GM18909 (cell line): ENCODE results near the gene DNAAF5.
A peak's percentile ranks its signal among the peaks of the same experiment; 100 is the strongest.
"Not testable (repeated sequence)": the region's sequence is repeated elsewhere in the genome, so short reads cannot be mapped to it uniquely, and the experiment has no call there.

ENCODE experiments used
- ATAC-seq: cut with Tn5 transposase; IDR thresholded peaks from one replicate; pipeline ENCODE4 v1.9.1; 2021; ENCODE audit warnings: mild to moderate bottlenecking; ENCODE audit not compliant: unreplicated experiment, poor library complexity

Gene DNAAF5

GRCh38 chr7:798921-799470, 72.5 kb downstream of the DNAAF5 start:
- ATAC-seq: no peak

GRCh38 chr7:800692-801091, 74.2 kb downstream of the DNAAF5 start:
- ATAC-seq: no peak

- not testable (repeated sequence) for ATAC-seq
Measured at GRCh38 chr7:801351-801750, 74.9 kb downstream of the DNAAF5 start.

- ATAC-seq: no peak
Measured at GRCh38 chr7:801940-802381, 75.5 kb downstream of the DNAAF5 start.

- ATAC-seq: no peak
Measured at GRCh38 chr7:802500-803242, 76.2 kb downstream of the DNAAF5 start.

GRCh38 chr7:803243-803635, 76.7 kb downstream of the DNAAF5 start:
- ATAC-seq: no peak

- ATAC-seq: not testable (repeated sequence)
Measured at GRCh38 chr7:803796-804195, 77.3 kb downstream of the DNAAF5 start.

GRCh38 chr7:805261-805660, 78.8 kb downstream of the DNAAF5 start:
- no peak for ATAC-seq

- no peak for ATAC-seq
Measured at GRCh38 chr7:815284-816216, 89.1 kb downstream of the DNAAF5 start.

- ATAC-seq: peak; percentile 90
Measured at GRCh38 chr7:816300-816750, 89.8 kb downstream of the DNAAF5 start.

GRCh38 chr7:816751-817671, 90.5 kb downstream of the DNAAF5 start:
- peak; percentile 14 for ATAC-seq

- no peak for ATAC-seq
Measured at GRCh38 chr7:818031-818699, 91.7 kb downstream of the DNAAF5 start.

- ATAC-seq: no peak
Measured at GRCh38 chr7:820341-820740, 93.8 kb downstream of the DNAAF5 start.

GRCh38 chr7:821688-822087, 95.2 kb downstream of the DNAAF5 start:
- no peak for ATAC-seq

GRCh38 chr7:822692-823276, 96.3 kb downstream of the DNAAF5 start:
- no peak for ATAC-seq

- no peak for ATAC-seq
Measured at GRCh38 chr7:823649-824048, 97.2 kb downstream of the DNAAF5 start.

- ATAC-seq: no peak
Measured at GRCh38 chr7:824081-824480, 97.6 kb downstream of the DNAAF5 start.

GRCh38 chr7:824664-825063, 98.2 kb downstream of the DNAAF5 start:
- no peak for ATAC-seq

- ATAC-seq: no peak
Measured at GRCh38 chr7:825386-825785, 98.9 kb downstream of the DNAAF5 start.
